ENCODE data around the gene MAPK8IP2. TPM values are rescaled to one million over a fixed set of nuclear protein-coding genes. Genes with fewer than 3 reads are reported as not detected.

Gene MAPK8IP2
- total and polyA plus RNA-seq, 2 donors (not counting 1 experiment from before 2014, with no cell fraction given) = 0.10 to 0.17 TPM

GRCh38 chr22:50582493-50583293, 17.9 kb upstream of the MAPK8IP2 start, which contains the start of gene CHKB:
TSS of gene CHKB (minus strand) at chr22:50582849. CDS start at chr22:50582781, 68 bp downstream.
- Histone ChIP-seq H3K9me3 (ENCODE audit: control insufficient read depth, insufficient read depth, low read depth, low read length) (no peaks in the 10 kb centered on the region), H4K20me1 (ENCODE audit: control insufficient read depth, extremely low read depth, insufficient read depth, low read length) (no peaks in the 10 kb centered on the region), H2AFZ (ENCODE audit: low read length) (peak within 1 kb of the TSS; percentile 83), H3K27ac (ENCODE audit: insufficient read depth, low read length) (peak within 1 kb of the TSS; percentile 95), H3K36me3 (ENCODE audit: control insufficient read depth, insufficient read depth, low read length) (no peaks in the 10 kb centered on the region), H3K4me2 (ENCODE audit: extremely low read depth, insufficient read depth, low read length) (peak within 1 kb of the TSS; percentile 97), H3K4me3 (replicated peaks in 1 of 4; ENCODE audit: control extremely low read depth in 1 of 4, insufficient read depth in 1 of 4, low read depth in 3 of 4, low read length in 4 of 4) (peak within 1 kb of the TSS; percentile 77 to 84 (median 81)), H3K79me2 (ENCODE audit: control insufficient read depth, insufficient read depth, low read length) (peaks cover 2% of the 10 kb centered on the region), H3K9ac (ENCODE audit: insufficient read depth, low read length) (peak within 1 kb of the TSS; percentile 97), H3K27me3 (ENCODE audit: control insufficient read depth, insufficient read depth, low read length) (no peaks in the 10 kb centered on the region), H3K4me1 (ENCODE audit: control insufficient read depth, extremely low read depth, insufficient read depth, low read length) (peaks cover 8% of the 10 kb centered on the region)
- peak; percentile 95 to 96 for DNase-seq (ENCODE audit: low read depth in 2 of 2)
- TF ChIP-seq EZH2 (IDR thresholded peaks at IDR 0.05; ENCODE audit: low read length, missing control alignments) (no peak), CTCF (conservative IDR thresholded peaks at IDR 0.05 in 1 of 2, IDR thresholded peaks at IDR 0.05 in 1 of 2; ENCODE audit: low read depth in 1 of 2, low read length in 2 of 2) (no peak)

GRCh38 chr22:50583294-50583861, 17.2 kb upstream of the MAPK8IP2 start:
- DNase-seq (ENCODE audit: low read depth in 2 of 2) = no peak
- H3K79me2 ChIP-seq (ENCODE audit: control insufficient read depth, insufficient read depth, low read length) = peaks cover 2% of the 10 kb centered on the region
- peak overlapping the region; percentile 83 for H2AFZ ChIP-seq (ENCODE audit: low read length)
- H3K9me3 ChIP-seq (ENCODE audit: control insufficient read depth, insufficient read depth, low read depth, low read length) = no peaks in the 10 kb centered on the region
- H3K4me1 ChIP-seq (ENCODE audit: control insufficient read depth, extremely low read depth, insufficient read depth, low read length) = peaks cover 5% of the 10 kb centered on the region
- H3K27me3 ChIP-seq (ENCODE audit: control insufficient read depth, insufficient read depth, low read length) = no peaks in the 10 kb centered on the region
- H3K27ac ChIP-seq (ENCODE audit: insufficient read depth, low read length) = peak overlapping the region; percentile 52
- H3K4me2 ChIP-seq (ENCODE audit: extremely low read depth, insufficient read depth, low read length) = peak overlapping the region; percentile 97
- peak overlapping the region; percentile 62 for H3K9ac ChIP-seq (ENCODE audit: insufficient read depth, low read length)
- TF ChIP-seq EZH2 (IDR thresholded peaks at IDR 0.05; ENCODE audit: low read length, missing control alignments) (no peak), CTCF (conservative IDR thresholded peaks at IDR 0.05 in 1 of 2, IDR thresholded peaks at IDR 0.05 in 1 of 2; ENCODE audit: low read depth in 1 of 2, low read length in 2 of 2) (peak; percentile 12 to 16)
- peak overlapping the region; percentile 71 to 84 (median 81) for H3K4me3 ChIP-seq (replicated peaks in 1 of 4; ENCODE audit: control extremely low read depth in 1 of 4, insufficient read depth in 1 of 4, low read depth in 3 of 4, low read length in 4 of 4)
- H4K20me1 ChIP-seq (ENCODE audit: control insufficient read depth, extremely low read depth, insufficient read depth, low read length) = no peaks in the 10 kb centered on the region
- no peaks in the 10 kb centered on the region for H3K36me3 ChIP-seq (ENCODE audit: control insufficient read depth, insufficient read depth, low read length)
